Measurements from ENCODE around the gene ANO2. TPM values are rescaled to one million over a fixed set of nuclear protein-coding genes. Genes with fewer than 3 reads are reported as not detected.

Gene ANO2
- 0.07 TPM in 1 of 2 replicates, not detected in the other for total RNA-seq

DNA sequence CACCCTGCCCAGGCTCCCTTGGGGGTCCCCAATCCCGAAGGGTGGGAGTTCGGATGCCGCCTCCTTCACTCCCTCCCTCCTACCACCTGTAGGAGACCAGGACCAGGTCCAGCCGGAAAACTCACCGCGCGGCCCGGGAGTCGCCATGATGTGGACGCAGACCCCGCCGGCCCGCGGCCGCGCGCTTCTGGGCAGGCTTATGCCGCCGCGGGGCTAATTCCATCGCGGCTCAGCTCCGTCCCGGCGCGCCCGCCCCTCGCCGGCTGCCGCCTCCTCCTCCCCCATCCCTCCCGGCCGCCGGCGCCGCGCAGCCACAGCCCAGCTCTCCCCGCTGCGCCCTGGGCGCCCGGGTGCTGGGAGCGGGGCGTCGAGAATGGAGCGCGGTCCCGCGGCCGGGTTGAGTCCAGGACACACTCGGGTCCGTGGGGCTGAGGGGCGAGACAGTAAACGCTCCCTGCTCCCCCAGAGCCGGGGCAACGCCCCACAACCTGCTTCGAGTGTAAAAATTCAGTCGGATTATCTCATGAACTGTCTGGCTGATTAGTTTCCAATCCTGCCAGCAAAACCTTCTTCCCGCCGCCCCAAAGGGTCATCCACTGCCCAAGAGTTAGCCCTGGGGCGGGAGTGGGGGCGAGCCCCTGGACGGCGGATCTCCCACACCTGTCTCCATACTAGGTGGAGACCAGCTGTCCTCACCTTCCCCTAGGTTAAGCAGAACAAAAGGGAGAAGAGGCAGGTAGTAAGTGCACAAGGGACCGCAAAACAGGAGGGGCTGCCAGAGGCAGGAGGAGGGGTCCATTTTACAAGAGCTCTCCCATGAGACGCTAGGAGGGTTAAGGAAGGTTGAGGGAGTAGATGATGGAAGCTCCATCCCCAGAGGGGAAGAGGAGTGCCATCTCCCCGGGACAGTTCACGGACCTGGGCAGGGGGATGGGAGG is at the start of gene ANO2:
Gene ANO2, minus strand, starts transcription at position 189 of the 938 bp plus-strand sequence. Its CDS starts 42 bp downstream, at position 147.

Other genes starting within 250 kb of the ANO2 start
- 0.33 and 0.56 TPM in 2 replicates for gene VWF, start 179.4 kb upstream of the ANO2 start, total RNA-seq